ENCODE data around the gene ELF2.
"Not testable (repeated sequence)": the region's sequence is repeated elsewhere in the genome, so short reads cannot be mapped to it uniquely, and the experiment has no call there.

The ELF2 gene

GRCh38 chr4:139177049-139177868 is at the start of gene ELF2:
ELF2 (minus strand) TSS chr4:139177218; CDS start chr4:139137701, 39,517 bp downstream.
- peak; percentile 60 for DNase-seq

DNA sequence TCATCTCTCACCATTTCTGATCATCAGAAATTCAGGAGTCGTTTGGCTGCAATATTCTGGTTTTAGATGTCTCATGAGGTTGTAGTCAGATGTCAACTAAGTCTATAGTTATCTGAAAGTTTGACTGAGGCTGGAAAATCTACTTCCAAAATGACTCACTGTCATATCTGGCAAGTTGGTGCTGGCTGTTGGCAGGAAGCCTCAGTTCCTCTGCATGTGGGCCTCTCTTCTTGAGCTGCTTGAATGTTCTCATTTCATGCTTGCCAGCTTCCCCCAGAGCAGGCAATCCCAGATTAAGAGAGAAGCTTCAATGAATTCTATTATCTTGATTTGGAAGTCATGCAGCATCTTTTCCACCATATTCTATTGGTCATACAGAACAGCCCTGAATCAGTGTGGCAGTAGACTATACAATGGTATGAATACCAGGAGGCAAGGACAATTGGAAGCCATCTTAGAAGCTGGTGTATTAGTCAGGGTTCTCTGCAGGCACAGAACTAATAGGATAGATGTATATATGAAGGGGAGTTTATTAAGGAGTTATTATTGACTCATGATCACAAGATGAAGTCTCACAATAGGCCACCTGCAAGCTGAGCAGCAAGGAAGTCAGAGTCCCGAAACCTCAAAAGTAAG is 46.8 kb upstream of the ELF2 start:
- no peak for DNase-seq

DNA sequence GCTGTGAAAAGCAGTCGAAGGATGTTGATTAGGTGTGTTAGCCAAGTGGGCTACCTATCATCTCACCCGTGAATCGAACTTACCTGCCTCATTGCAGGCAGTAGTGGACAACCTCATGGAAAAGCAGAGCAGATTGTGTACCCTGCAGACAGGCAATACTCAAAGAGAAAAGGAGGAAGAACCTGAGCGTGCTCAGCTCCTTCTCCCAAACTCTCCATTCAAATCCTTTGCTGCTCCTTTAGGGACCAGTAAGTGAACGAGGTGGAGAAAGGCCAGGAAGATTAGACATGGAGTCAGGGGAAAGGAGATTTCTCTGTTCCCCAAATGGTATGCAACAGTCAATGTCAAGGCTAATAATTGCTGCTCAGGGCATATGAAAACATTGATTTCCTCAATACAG is 45.2 kb upstream of the ELF2 start:
- DNase-seq = no peak

DNA sequence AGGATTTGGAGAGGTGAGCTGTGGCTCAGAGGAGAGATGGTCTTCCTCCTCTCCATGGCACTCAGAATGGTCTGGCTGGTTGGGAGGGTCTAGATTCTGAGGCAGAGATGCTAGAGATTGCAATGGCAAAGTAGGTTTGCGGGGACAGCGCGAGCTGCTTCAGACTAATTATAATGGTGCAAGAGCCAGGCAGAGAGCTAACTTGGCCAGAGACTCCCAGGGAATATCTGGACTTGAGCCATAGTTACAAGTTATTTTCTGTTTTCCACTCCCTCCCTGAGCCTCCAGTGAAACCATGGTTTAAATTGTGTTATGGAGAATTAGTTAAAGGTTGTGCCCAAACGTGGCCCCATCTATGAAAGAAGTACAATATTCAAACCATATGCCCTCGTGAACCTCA is 44.7 kb upstream of the ELF2 start:
- no peak for DNase-seq

- DNase-seq = no peak
These were observed 42.5 kb upstream of the ELF2 start for GRCh38 chr4:139219450-139220055.

- DNase-seq = no peak
These were observed 37.1 kb upstream of the ELF2 start for GRCh38 chr4:139214039-139214534.

- DNase-seq = not testable (repeated sequence)
These were observed 36.6 kb upstream of the ELF2 start for GRCh38 chr4:139213633-139214032.

DNA sequence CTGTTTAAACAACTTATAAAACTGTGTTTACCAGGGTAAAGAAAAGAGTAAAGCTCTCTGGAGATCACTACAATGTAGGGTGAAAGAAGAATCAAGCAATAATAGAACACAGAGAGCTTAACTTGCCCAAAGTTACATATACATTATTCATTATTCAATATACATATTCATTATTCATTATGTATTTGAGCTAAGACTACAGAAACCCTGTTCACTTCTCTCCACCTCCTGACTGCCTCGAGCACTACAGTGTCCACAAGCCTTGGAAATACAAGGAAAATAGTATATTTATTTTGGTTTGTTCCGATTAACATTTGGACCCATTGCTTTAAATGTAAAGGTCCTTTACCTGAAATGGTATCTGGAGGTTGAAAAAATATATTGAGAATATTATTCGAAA is 35.9 kb upstream of the ELF2 start:
- DNase-seq = no peak

DNA sequence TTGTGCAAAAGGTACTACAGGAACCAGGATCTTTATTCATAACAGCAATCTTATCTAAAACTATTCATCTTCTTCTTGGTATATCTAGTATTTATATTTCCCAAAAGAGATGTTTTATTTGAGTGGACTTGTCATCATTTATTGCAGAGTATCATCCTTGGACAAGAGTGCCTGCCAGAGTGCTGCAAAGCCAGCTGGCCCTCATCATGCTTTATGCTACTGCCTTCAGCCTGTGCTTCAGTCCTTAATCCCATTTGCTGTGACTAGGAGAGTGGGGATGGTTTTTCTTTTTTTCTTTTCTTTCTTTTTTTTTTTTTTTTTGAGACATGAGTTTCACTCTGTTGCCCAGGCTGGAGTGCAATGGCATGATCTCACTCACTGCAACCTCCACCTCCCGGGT is 33.5 kb upstream of the ELF2 start:
- DNase-seq = no peak

DNA sequence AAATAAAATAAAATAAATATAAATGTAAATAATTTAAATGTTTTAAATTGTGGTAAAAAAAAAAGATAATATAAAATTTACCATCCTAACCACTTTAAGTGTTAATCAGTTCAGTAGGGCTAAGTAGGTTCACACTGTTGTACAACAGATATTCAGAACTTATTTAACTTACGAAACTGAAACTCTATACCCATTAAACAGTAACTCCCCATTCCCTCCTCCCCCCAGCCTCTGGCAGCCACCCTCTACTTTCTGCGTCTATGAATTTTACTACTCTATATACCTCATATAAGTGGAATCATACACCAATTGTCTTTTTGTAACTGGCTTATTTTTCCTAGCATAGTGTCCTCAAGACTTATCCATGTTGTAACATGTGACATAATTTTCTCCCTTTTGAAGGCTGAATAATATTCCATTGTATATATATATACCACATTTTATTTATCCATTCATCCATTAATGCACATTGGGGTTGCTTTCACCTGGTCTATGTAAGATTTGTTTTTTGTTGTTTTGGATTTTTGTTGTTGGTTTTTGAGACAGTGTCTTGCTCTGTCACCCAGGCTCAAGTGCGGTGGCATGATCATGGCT is 32.5 kb upstream of the ELF2 start:
- no peak for DNase-seq

- DNase-seq = no peak
These were observed 31.5 kb upstream of the ELF2 start for GRCh38 chr4:139208404-139208945.

DNA sequence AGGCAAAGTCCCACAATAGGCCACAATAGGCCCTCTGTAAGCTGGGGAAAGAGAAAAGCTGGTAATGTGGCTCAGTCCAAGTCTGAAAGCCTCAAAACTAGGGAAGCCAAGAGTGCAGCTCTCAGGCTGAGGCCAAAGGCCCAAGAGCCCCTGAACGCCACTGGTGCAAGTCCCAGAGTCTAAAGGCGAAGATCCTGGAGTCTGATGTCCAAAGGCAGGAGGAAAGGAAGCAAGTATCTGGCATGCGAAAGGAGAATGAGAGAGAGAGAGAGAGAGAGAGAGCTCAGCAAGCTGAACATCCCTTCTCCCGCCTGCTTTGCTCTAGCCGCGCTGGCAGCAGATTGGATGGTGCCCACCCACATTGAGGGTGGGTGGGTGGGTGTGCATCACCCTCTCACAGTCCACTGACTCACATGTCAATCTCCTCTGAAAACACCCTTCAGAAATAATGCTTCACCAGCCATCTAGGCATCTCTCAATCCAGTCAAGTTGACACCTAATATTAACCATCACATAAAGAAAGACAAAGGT is 30.9 kb upstream of the ELF2 start:
- no peak for DNase-seq

- DNase-seq = no peak
These were observed 30.2 kb upstream of the ELF2 start for GRCh38 chr4:139207247-139207646.

- no peak for DNase-seq
These were observed 26.0 kb upstream of the ELF2 start for GRCh38 chr4:139202991-139203390.

GRCh38 chr4:139200506-139200905 is 23.5 kb upstream of the ELF2 start:
- DNase-seq = no peak

GRCh38 chr4:139200102-139200501 is 23.1 kb upstream of the ELF2 start:
- DNase-seq = no peak

DNA sequence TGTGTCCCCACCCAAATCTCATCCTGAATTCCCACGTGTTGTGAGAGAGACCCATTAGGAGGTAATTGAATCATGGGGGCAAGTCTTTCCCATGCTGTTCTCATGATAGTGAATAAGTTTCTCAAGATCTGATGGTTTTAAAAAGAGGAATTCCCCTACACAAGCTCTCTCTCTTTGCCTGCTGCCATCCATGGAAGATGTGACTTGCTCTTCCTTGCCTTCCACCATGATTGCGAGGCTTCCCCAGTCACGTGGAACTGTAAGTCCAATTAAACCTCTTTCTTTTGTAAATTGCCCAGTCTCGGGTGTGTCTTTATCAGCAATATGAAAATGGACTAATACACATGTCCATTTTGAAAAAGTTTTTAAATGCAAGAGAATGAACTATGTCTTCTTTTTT is 20.2 kb upstream of the ELF2 start:
- not testable (repeated sequence) for DNase-seq

DNA sequence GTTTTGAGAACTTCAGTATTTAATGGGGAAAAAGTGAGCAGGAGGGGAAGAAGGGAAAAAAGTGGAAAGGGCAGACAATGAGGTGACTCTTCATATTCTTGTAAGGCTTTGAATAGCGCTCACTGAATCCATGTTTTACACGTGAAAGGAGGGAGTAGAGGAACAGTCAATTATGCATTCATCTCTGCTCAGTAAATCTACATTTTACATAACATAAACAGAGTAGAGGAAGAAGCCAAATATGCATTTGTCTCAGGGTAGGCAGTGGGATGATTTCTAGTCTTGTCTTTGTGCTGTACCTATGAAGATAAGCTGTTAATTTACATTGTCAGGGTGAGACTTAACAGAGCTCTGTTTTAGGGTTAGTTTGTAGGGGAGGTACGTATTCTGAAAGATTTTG is 19.4 kb upstream of the ELF2 start:
- no peak for DNase-seq

- no peak for DNase-seq
These were observed 14.4 kb upstream of the ELF2 start for GRCh38 chr4:139191373-139191772.

DNA sequence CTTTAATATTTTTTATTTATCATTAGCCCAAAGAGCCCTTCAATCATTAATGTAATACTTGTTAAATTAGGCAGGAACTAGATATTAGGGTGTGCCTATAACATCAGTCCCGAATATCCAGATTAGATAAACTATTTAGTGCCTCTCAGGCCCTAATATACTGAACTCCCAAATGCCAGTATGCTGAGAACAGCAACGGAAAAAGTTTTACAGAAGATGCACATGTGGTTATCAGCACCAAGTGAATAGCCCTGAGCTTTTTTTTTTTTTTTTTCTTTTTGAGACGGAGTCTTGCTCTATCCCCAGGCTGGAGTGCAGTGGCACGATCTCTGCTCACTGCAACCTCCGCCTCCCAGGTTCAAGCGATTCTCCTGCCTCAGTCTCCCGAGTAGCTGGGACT is 13.0 kb upstream of the ELF2 start:
- no peak for DNase-seq

- no peak for DNase-seq
These were observed 12.4 kb upstream of the ELF2 start for GRCh38 chr4:139189417-139189749.

GRCh38 chr4:139188648-139189416 is 11.8 kb upstream of the ELF2 start:
- no peak for DNase-seq

All from NCI-H1105 treated with DMSO at 0.1 percent for 48 hours (cell line).